Peyer's patch (tissue), 4 donors: ENCODE results near the gene ADGRF4.

Source experiments
- CTCF ChIP-seq, 6 experiments: fragments of 450-650 bp in 4 of 6; fragments of 200-600 bp in 2 of 6; sonication (generic) in 1 of 6; IDR thresholded peaks; one replicate each; pipeline ENCODE4 v1.5.1; 2017 to 2019; ENCODE audit warnings: antibody characterized with exemption in 6 of 6, mild to moderate bottlenecking in 3 of 6, moderate library complexity in 1 of 6
- POLR2A ChIP-seq, 2 donors: fragments of 450-650 bp; IDR thresholded peaks; one replicate each; pipeline ENCODE4 v1.5.1; 2017; ENCODE audit warnings: antibody characterized with exemption in 2 of 2, mild to moderate bottlenecking in 2 of 2, moderate library complexity in 2 of 2

- TF ChIP-seq CTCF (IDR thresholded peaks at IDR 0.05), result no peak
- TF ChIP-seq POLR2A (IDR thresholded peaks at IDR 0.05), result no peak
Measured at GRCh38 chr6:47716207-47716606, 17.8 kb downstream of the ADGRF4 start.
